Measurements from ENCODE around the gene DIP2B.

DNA sequence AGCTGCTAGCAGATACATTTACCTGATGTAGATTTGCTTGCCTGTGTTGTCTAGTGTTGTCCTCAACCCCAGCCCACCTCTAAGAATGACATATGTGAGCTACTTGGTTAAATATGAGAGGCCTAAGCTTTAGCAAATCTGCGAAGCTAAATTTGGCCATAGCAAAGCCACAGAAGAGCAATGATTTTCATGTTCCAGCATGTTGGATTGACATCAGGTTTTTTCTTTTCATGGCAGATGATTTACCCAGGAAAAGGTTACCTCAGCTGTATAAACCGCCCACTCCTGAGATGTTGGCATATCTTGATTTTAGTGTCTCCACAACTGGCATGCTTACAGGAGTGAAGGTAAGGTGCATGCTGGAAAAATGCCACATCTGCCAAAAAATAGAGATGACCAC, 222.7 kb downstream of the DIP2B start:
- TF ChIP-seq, protein P1, sequence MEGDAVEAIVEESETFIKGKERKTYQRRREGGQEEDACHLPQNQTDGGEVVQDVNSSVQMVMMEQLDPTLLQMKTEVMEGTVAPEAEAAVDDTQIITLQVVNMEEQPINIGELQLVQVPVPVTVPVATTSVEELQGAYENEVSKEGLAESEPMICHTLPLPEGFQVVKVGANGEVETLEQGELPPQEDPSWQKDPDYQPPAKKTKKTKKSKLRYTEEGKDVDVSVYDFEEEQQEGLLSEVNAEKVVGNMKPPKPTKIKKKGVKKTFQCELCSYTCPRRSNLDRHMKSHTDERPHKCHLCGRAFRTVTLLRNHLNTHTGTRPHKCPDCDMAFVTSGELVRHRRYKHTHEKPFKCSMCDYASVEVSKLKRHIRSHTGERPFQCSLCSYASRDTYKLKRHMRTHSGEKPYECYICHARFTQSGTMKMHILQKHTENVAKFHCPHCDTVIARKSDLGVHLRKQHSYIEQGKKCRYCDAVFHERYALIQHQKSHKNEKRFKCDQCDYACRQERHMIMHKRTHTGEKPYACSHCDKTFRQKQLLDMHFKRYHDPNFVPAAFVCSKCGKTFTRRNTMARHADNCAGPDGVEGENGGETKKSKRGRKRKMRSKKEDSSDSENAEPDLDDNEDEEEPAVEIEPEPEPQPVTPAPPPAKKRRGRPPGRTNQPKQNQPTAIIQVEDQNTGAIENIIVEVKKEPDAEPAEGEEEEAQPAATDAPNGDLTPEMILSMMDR (IDR thresholded peaks at IDR 0.05) = no peak
- TF ChIP-seq POLR2A (IDR thresholded peaks at IDR 0.05) = no peak
- TF ChIP-seq EP300 (IDR thresholded peaks at IDR 0.05) = no peak

Measured in ovary (tissue), 3 donors.